ENCODE results near the gene LDHAL6A. TPM values are rescaled to one million over a fixed set of nuclear protein-coding genes. Genes with fewer than 3 reads are reported as not detected.

LDHAL6A gene
- total RNA-seq, 1 experiment from 2014 or later, result not detected

GRCh38 chr11:18468961-18469360 is 13.3 kb downstream of the LDHAL6A start:
- Histone ChIP-seq H3K4me3 (replicated peaks in 1 of 2; ENCODE audit: low read depth in 1 of 2, low read length in 2 of 2) (no peak overlapping the region), H3K27ac (ENCODE audit: low read depth, low read length) (no peak overlapping the region), H3K79me2 (ENCODE audit: insufficient read depth, low read length) (no peaks in the 10 kb centered on the region), H3K4me1 (ENCODE audit: control insufficient read depth in 1 of 2, insufficient read depth in 2 of 2, low read length in 2 of 2) (no peaks in the 10 kb centered on the region), H3K27me3 (ENCODE audit: insufficient read depth, low read length) (no peaks in the 10 kb centered on the region), H3K9ac (ENCODE audit: low read length) (no peak overlapping the region), H3K9me3 (ENCODE audit: control insufficient read depth in 1 of 2, insufficient read depth in 1 of 2, low read depth in 1 of 2, low read length in 2 of 2) (no peaks in the 10 kb centered on the region), H3K4me2 (ENCODE audit: low read length) (no peak overlapping the region), H3K36me3 (ENCODE audit: control insufficient read depth in 1 of 2, insufficient read depth in 2 of 2, low read length in 2 of 2) (no peaks in the 10 kb centered on the region), H2AFZ (ENCODE audit: low read depth, low read length, poor library complexity, severe bottlenecking) (no peak overlapping the region), H4K20me1 (ENCODE audit: insufficient read depth) (no peaks in the 10 kb centered on the region), H3K9me2 (ENCODE audit: insufficient read depth) (no peaks in the 10 kb centered on the region)
- ChIA-PET POLR2A (no interaction called here), RAD21 (ENCODE audit: low non-redundant PET in 1 of 2, low total read pairs in 2 of 2, uncharacterized antibody in 2 of 2, unreplicated experiment in 2 of 2) (interaction anchor here in 1 of 2 experiments (0.7 kb wide), 1 partner anchor 28 kb away, joined by 3 read pairs; no protein-coding TSS in a partner anchor), CTCF (interaction anchor here (1.0 kb wide), 1 partner anchor 225 kb away, joined by 3 read pairs; no protein-coding TSS in a partner anchor)
- DNase-seq (ENCODE audit: low read depth, low spot score) (no peak), ATAC-seq (no peak)
- intact Hi-C loops (cut with micrococcal nuclease), result no loop called here
- BruUV-seq (replicated peaks), result no TSS peak
- TF ChIP-seq YY1 (IDR thresholded peaks at IDR 0.05; ENCODE audit: extremely low read depth, insufficient replicate concordance, low read depth, low read length) (no peak), MAX (IDR thresholded peaks at IDR 0.05) (no peak), ZFX (IDR thresholded peaks at IDR 0.05) (no peak), ATF3 (IDR thresholded peaks at IDR 0.05) (no peak), REST (IDR thresholded peaks at IDR 0.05; ENCODE audit: low read depth) (no peak), TCF7L2 (IDR thresholded peaks at IDR 0.05; ENCODE audit: borderline replicate concordance, extremely low read depth, insufficient read depth, insufficient read length) (no peak), CTCF (IDR thresholded peaks at IDR 0.05 in 2 of 3, conservative IDR thresholded peaks at IDR 0.05 in 1 of 3; ENCODE audit: borderline replicate concordance in 1 of 3, insufficient read depth in 1 of 3, low read depth in 2 of 3, low read length in 2 of 3) (no peak), POLR2AphosphoS5 (IDR thresholded peaks at IDR 0.05; ENCODE audit: low read depth, low read length) (no peak), CEBPB (IDR thresholded peaks at IDR 0.05; ENCODE audit: low read depth) (no peak), ELF1 (IDR thresholded peaks at IDR 0.05; ENCODE audit: borderline replicate concordance, low read depth) (no peak), JUND (IDR thresholded peaks at IDR 0.05) (no peak), EZH2 (IDR thresholded peaks at IDR 0.05) (no peak), CBX3 (IDR thresholded peaks at IDR 0.05; ENCODE audit: low read depth) (no peak), ZBTB33 (IDR thresholded peaks at IDR 0.05; ENCODE audit: extremely low read depth, insufficient replicate concordance, low read length) (no peak), SIN3A (IDR thresholded peaks at IDR 0.05; ENCODE audit: low read depth) (no peak), EGR1 (IDR thresholded peaks at IDR 0.05; ENCODE audit: low read depth) (no peak), RAD21 (IDR thresholded peaks at IDR 0.05; ENCODE audit: low read depth) (no peak), FOSL1 (IDR thresholded peaks at IDR 0.05; ENCODE audit: low read depth) (no peak)
